ENCODE results near the gene MCRIP1. TPM values are rescaled to one million over a fixed set of nuclear protein-coding genes. Genes with fewer than 3 reads are reported as not detected.

MCRIP1 gene
- total and polyA plus RNA-seq, 9 of the 15 experiments (the other 6 are each of a cell fraction or from before 2014, with no cell fraction given): 0.39 to 35.8 (median 9.7) TPM

GRCh38 chr17:81860756-81861568, 27.9 kb upstream of the MCRIP1 start (continued):
- peak; percentile 19; the same call in 1 of the 2 replicates for TF ChIP-seq LCOR (CRISPR knock-in tag; IDR thresholded peaks at IDR 0.05)
- TF ChIP-seq MCM3 (IDR thresholded peaks at IDR 0.05): no peak
- no peak for TF ChIP-seq TGIF2 (CRISPR knock-in tag; IDR thresholded peaks at IDR 0.05)
- TF ChIP-seq GTF2F1 (IDR thresholded peaks at IDR 0.05; ENCODE audit: low read depth, low read length): no peak; the same call in 1 of the 2 replicates
- TF ChIP-seq TFE3 (CRISPR knock-in tag; IDR thresholded peaks at IDR 0.05): no peak
- no peak for TF ChIP-seq FOXP4 (CRISPR knock-in tag; IDR thresholded peaks at IDR 0.05; ENCODE audit: borderline replicate concordance)
- peak; percentile 63; the same call in 1 of the 2 replicates for TF ChIP-seq TSHZ1 (CRISPR knock-in tag; IDR thresholded peaks at IDR 0.05)
- TF ChIP-seq TCF7L2 (IDR thresholded peaks at IDR 0.05; ENCODE audit: low read depth, low read length): no peak
- TF ChIP-seq ZNF263 (CRISPR knock-in tag; IDR thresholded peaks at IDR 0.05; ENCODE audit: borderline replicate concordance): peak; percentile 98
- TF ChIP-seq SMAD2 (IDR thresholded peaks at IDR 0.05; ENCODE audit: low read depth, low read length): no peak
- TF ChIP-seq ATF1 (CRISPR knock-in tag; IDR thresholded peaks at IDR 0.05): peak; percentile 43
- peak; percentile 97 for TF ChIP-seq ATF1 (tag; IDR thresholded peaks at IDR 0.05)
- peak; percentile 95 for TF ChIP-seq SUPT5H (IDR thresholded peaks at IDR 0.05)
- TF ChIP-seq RBM25 (IDR thresholded peaks at IDR 0.05; ENCODE audit: low read depth, low read length, severe bottlenecking): peak; percentile 88
- TF ChIP-seq BCL6 (CRISPR knock-in tag; IDR thresholded peaks at IDR 0.05): peak; percentile 93
- peak; percentile 87; the same call in 1 of the 2 replicates for TF ChIP-seq TCF15 (CRISPR knock-in tag; IDR thresholded peaks at IDR 0.05)
- TF ChIP-seq TRIM24 (IDR thresholded peaks at IDR 0.05): no peak
- no peak for TF ChIP-seq ARID2 (IDR thresholded peaks at IDR 0.05)
- 0 out of 2 replicates have a peak, but pooled peaks have one; percentile 11 for TF ChIP-seq ZFPM2 (CRISPR knock-in tag; IDR thresholded peaks at IDR 0.05)
- TF ChIP-seq ATF3 (IDR thresholded peaks at IDR 0.05): peak; percentile 100
- TF ChIP-seq ATF3 (CRISPR knock-in tag; conservative IDR thresholded peaks at IDR 0.05): peak; percentile 92
- TF ChIP-seq TAL1 (IDR thresholded peaks at IDR 0.05): no peak

Data from K562 (cell line).